Brain microvascular endothelial cell (primary cell): ENCODE results near the gene DVL3.

Experiments used
- DNase-seq: peaks from one replicate; pipeline ENCODE4 v3.0.0-alpha.2; 2020
- H3K27ac ChIP-seq: fragments of 250-450 bp; sonication (Bioruptor Pico); 2 replicates; pipeline ENCODE4 v1.5.1; 2020; ENCODE audit warnings: mild to moderate bottlenecking, moderate library complexity
- H3K27me3 ChIP-seq: fragments of 250-450 bp; sonication (Bioruptor Pico); replicated peaks from 2 replicates; pipeline ENCODE4 v1.5.1; 2020; ENCODE audit warnings: mild to moderate bottlenecking
- H3K36me3 ChIP-seq: fragments of 250-450 bp; sonication (Bioruptor Pico); replicated peaks from 2 replicates; pipeline ENCODE4 v1.5.1; 2020; ENCODE audit warnings: mild to moderate bottlenecking
- H3K4me3 ChIP-seq: 2 replicates; pipeline ENCODE4 v1.5.1; 2011; ENCODE audit warnings: low read depth, mild to moderate bottlenecking, control low read depth, low read length, moderate library complexity
- in situ Hi-C: cut with HindIII; loops from 2 replicates; pipeline ENCODE4 v1.10.0; 2017; ENCODE audit warnings: low sequenced_read_pairs, low pct_ligation_motif_present
- TF ChIP-seq, protein P1 (sequence below): IDR thresholded peaks from 2 replicates; pipeline ENCODE4 v1.5.1; 2011; ENCODE audit warnings: low read depth, mild to moderate bottlenecking, moderate library complexity, low read length, control low read depth, inconsistent platforms; ENCODE audit errors: missing control alignments

The DVL3 gene

DNA sequence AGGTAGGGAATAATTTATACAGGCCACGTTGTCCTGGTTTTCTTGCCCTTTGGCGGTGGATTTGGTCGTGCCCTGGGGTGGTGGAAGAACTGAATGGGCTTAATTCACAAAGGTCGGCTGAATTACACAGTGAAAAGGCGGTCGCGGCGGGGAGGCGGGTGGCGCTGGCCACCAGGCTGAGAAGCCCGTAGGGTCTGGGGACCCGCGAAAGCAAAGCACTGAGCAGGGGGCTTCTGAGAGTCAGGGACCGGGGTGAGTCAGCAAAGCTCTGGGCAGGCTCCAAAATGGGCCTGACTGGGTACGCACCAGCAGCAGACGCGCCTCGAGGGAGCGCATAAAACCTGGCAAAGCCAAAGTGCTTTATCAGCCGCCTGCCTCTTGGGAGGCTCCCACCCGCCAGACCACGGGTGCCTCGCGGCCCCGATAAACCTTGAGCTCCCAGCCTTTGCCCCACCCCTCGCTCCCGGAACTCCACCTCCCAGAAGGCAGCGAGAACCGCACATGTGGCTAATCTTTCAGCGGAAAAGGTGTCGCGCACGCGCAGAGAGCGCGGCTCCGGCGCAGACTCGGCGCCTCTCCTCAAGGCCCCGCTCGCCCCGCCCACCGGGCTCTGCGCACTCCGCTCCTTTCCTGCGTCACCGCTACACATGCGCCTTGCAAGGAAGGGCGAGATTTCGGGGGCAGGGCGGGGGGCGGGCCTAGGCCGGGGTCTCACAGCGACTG, 30.4 kb downstream of the DVL3 start:
- Histone ChIP-seq H3K27ac (peak overlapping the region; percentile 71), H3K27me3 (no peaks in the 10 kb centered on the region), H3K4me3 (peak overlapping the region; percentile 98), H3K36me3 (peaks cover 66% of the 10 kb centered on the region)
- in situ Hi-C loops: no loop called here
- DNase-seq: peak; percentile 98
- TF ChIP-seq, protein P1, sequence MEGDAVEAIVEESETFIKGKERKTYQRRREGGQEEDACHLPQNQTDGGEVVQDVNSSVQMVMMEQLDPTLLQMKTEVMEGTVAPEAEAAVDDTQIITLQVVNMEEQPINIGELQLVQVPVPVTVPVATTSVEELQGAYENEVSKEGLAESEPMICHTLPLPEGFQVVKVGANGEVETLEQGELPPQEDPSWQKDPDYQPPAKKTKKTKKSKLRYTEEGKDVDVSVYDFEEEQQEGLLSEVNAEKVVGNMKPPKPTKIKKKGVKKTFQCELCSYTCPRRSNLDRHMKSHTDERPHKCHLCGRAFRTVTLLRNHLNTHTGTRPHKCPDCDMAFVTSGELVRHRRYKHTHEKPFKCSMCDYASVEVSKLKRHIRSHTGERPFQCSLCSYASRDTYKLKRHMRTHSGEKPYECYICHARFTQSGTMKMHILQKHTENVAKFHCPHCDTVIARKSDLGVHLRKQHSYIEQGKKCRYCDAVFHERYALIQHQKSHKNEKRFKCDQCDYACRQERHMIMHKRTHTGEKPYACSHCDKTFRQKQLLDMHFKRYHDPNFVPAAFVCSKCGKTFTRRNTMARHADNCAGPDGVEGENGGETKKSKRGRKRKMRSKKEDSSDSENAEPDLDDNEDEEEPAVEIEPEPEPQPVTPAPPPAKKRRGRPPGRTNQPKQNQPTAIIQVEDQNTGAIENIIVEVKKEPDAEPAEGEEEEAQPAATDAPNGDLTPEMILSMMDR: no peak

DNA sequence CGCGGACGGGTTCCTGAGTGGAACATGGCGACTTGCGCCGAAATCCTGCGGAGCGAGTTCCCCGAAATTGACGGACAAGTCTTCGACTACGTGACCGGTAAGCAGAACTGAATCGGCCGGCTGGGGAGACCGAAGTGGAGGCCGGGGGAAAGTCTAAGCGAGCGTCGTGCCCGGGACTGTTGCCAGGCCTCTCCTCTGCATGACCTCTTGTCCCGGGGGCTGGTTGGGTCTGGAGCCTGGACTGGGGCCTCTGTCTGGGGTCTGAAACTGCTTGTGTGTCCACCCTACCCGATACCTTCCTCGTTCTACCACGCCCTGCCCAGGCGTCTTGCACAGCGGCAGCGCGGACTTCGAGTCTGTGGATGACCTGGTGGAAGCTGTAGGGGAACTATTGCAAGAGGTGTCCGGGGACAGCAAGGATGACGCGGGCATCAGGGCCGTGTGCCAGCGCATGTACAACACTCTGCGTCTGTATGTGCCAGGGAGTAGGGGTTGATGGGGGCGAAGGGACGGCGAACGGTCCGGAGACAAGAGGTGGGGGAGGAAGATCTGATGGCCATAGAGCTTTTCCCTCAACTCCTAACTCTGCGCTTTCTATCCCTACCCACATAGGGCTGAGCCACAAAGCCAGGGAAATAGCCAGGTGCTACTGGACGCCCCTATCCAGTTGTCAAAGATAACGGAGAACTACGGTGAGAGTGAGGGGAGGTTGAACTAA, 31.2 kb downstream of the DVL3 start, which contains the start of gene ABCF3:
Gene ABCF3, plus strand, starts transcription at position 16 of the 718 bp plus-strand sequence. Its CDS starts 9 bp downstream, at position 25.
- DNase-seq: no peak
- in situ Hi-C loops: no loop called here
- peak within 1 kb of the TSS; percentile 71 for H3K27ac ChIP-seq
- peak within 1 kb of the TSS; percentile 98 for H3K4me3 ChIP-seq
- H3K27me3 ChIP-seq: no peaks in the 10 kb centered on the region
- peaks cover 66% of the 10 kb centered on the region for H3K36me3 ChIP-seq
- TF ChIP-seq, protein P1: no peak

DNA sequence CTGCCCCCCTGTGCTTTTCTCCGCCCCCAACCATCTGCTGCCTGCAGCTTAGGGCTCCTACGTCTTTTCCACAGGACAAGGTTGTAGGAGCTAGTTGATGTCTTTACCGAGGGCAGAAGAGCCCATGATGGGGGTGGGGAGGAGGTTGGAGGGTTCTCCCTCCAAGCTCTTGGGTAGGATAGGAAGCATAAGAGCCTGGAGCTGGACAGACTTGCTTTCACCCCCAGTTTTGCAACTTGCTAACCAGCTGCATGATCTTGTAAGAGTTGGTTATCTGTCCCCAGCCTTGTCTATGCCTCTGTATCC, 31.7 kb downstream of the DVL3 start:
- no peak for DNase-seq
- TF ChIP-seq, protein P1: no peak
- Histone ChIP-seq H3K36me3 (peaks cover 65% of the 10 kb centered on the region), H3K27me3 (no peaks in the 10 kb centered on the region), H3K4me3 (peak overlapping the region; percentile 98), H3K27ac (peak overlapping the region; percentile 71)
- in situ Hi-C loops: no loop called here

DNA sequence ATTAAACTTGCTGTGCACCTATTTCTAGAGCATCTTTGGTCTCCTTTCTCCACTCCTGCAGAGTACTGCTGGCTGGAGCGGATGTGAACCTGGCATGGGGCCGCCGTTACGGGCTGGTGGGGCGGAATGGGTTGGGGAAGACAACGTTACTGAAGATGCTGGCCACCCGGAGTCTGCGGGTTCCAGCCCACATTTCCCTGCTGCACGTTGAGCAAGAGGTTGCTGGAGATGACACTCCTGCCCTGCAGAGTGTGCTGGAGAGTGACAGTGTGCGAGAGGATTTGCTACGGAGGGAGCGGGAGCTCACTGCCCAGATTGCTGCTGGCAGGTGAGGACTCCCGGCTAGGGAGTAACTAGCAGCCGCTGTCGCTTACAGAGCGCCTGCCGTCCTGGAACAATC, 32.9 kb downstream of the DVL3 start:
- Histone ChIP-seq H3K27ac (no peak overlapping the region), H3K4me3 (no peak overlapping the region), H3K36me3 (peaks cover 65% of the 10 kb centered on the region), H3K27me3 (no peaks in the 10 kb centered on the region)
- TF ChIP-seq, protein P1: no peak
- no peak for DNase-seq
- in situ Hi-C loops: no loop called here

DNA sequence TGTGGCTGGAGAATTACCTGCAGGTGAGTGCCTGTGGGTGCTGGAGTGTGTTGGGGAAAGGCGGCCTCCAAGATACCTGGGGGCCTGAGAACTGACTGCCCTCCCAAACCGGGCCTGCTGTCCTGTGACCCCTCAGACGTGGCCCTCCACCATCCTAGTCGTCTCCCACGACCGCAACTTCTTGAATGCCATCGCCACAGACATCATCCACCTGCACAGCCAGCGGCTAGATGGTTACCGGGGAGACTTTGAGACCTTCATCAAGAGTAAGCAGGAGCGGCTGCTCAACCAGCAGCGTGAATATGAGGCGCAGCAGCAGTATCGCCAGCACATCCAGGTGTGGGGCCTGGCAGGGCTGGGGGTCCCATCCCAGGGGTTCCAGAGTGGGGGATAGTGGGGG, 34.2 kb downstream of the DVL3 start:
- H3K27ac ChIP-seq: no peak overlapping the region
- peaks cover 63% of the 10 kb centered on the region for H3K36me3 ChIP-seq
- no peaks in the 10 kb centered on the region for H3K27me3 ChIP-seq
- TF ChIP-seq, protein P1: no peak
- no peak for DNase-seq
- H3K4me3 ChIP-seq: no peak overlapping the region
- in situ Hi-C loops: no loop called here
